GM21447 (cell line): ENCODE measurements around the gene MYO1H.
"Not testable (repeated sequence)": the region's sequence is repeated elsewhere in the genome, so short reads cannot be mapped to it uniquely, and the experiment has no call there.

Source experiments
- ATAC-seq: cut with Tn5 transposase; IDR thresholded peaks from one replicate; pipeline ENCODE4 v1.9.1; 2021; ENCODE audit not compliant: unreplicated experiment

MYO1H gene, protein sequence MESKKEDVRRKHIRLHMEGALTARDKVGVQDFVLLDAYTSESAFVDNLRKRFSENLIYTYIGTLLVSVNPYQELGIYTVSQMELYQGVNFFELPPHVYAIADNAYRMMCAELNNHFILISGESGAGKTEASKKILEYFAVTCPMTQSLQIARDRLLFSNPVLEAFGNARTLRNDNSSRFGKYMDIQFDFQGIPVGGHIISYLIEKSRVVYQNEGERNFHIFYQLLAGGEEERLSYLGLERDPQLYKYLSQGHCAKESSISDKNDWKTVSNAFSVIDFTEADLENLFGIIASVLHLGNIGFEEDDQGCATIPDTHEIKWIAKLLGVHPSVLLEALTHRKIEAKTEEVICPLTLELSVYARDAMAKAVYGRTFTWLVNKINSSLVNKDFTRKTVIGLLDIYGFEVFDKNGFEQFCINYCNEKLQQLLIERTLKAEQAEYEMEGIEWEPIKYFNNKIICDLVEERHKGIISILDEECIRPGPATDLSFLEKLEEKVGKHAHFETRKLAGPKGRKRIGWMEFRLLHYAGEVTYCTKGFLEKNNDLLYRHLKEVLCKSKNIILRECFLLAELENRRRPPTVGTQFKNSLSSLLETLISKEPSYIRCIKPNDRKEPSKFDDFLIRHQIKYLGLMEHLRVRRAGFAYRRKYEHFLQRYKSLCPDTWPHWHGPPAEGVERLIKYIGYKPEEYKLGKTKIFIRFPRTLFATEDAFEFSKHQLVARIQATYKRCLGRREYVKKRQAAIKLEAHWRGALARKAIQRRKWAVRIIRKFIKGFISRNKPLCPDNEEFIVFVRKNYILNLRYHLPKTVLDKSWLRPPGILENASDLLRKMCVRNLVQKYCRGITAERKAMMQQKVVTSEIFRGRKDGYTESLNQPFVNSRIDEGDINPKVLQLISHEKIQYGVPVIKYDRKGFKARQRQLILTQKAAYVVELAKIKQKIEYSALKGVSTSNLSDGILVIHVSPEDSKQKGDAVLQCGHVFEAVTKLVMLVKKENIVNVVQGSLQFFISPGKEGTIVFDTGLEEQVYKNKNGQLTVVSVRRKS

DNA sequence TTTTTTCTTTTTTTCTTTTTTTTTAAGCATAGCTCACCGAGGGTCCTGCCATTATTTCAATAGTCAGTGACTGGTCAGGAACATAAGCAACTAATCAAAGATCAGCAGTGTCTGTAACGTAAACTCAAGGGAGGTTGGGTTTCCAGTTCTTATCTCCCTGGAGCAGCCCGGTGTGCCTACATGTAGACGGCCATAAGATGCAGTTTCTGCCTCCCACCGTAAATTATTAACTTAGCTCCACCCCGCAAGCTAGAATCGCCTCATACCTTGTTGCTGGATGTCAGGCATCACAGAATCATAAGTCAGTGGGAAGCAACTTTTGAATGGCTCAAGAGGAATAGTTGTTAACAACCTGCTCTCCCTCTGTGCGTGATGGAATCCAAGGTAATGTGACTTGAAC, at the start of gene MYO1H:
Gene MYO1H (plus strand): TSS at position 312 of the 400 bp plus-strand sequence. CDS start 61 bp downstream, at position 373.
- no peak for ATAC-seq

DNA sequence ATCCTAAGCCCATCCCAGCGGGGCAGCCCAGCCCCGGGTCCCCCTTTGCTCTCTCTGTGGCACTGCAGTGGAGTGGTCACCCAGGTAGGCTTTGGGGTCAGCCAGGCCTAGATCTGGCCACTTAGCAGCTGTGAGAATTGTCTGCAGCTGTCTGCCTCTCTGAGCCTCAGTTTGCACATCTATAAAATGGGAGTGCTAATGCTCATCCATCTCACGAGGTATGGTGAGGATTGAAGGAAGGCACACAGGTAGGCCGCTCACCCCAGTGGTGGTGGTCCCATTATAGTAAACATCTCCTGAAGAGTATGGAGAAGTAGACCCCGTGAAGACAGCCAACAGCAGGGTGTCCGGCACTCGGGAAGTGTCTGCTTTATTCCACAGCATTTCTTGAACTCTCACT, 47.9 kb upstream of the MYO1H start:
- ATAC-seq = no peak

DNA sequence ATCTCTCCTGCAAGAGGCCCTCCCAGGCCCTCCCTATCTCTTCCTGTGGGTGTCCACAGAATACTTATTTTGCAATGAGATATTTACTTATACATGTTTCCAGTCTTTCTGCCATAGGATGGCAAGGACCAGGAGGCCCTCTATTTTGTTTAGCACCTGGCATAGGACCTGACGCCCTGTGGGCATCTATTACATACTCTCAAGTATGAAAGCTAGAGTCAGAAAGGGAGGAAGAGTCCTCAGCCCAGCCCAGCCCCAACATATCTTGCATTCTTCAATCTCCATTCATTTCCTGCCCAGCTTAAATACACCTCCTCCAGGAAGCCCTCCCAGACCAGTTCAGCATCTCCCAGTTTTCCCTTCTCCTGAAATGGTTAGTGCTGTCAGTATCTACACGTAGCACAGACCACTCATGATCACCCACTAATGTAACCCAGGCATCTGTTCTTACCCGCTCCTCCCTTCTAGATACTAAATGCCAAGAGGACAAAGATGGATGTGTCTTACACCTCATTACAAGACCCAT, 46.0 kb upstream of the MYO1H start:
- ATAC-seq = no peak

DNA sequence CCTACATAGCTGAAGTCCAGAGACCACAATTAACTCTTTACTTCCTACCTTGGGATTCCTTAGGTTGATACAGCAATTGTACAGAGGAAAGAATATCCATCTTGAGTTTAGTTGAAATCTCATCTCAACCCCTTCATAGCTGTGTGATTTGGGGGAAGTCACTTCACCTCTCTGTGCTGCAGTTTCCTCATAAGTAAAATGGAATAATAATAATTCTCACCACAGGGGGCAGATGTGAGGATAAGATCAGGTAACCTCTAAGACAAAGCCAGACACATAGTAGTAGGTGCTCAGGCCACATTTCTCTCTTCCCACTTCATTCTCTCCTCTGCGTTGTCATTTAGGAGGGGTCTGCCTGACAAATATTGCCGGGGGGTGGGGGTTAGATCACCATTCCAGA, 45.3 kb upstream of the MYO1H start:
- no peak for ATAC-seq

DNA sequence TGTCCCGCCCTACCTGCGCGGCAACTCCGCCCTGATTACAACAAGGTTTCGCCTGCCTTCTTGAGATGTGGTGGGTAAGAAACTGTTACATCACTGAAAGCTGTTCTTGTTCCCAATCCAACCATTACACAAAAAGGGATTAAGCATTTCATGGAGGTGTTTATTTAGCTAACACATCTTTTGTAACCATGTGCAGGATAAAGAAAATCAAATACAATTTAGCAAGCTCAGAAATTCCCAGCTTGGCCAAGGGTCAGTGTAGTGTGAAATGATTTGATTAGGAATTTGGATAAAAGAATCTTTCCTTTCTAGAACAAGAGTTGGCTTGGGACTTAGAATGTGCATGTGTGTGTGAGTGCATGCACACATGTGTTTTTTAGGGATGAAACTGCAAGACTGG, 44.9 kb upstream of the MYO1H start:
- no peak for ATAC-seq

DNA sequence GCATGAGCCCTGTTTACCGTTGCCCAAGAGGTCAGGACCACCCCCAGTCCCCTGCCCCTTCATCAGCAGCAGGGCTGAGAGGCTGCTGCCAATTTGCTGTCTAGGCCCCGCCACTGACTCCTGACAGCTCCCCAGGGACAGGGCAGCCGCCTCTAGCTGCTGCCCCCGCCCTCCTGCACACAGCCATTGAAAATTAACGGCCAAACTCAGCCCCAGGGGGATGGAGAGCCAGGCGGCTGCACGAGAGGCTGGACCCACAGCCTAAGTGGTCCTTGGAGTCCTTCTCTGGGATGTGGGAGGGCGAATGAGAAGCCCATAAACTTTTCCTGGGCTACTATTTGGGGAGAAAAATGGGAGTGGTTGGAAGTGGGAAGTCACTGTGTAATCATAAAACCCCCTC, 43.2 kb upstream of the MYO1H start:
- ATAC-seq = no peak

DNA sequence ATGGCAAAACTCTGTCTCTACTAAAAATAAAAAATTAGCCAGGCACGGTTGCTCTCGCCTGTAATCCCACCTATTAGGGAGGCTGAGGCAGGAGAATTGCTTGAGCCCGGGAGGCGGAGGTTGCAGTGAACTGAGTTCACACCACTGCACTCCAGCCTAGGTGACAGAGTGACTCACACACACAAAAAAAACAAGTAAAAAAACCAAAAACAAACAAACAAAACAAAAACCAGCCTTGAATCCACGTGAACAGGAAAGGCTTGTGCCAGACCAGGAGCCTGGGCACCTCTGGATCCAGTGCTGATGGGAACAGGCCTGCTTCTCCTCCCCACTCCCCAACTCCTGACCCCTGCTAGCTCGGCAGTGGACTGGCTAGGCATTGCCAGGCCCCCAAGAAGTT, 42.2 kb upstream of the MYO1H start:
- ATAC-seq = no peak

DNA sequence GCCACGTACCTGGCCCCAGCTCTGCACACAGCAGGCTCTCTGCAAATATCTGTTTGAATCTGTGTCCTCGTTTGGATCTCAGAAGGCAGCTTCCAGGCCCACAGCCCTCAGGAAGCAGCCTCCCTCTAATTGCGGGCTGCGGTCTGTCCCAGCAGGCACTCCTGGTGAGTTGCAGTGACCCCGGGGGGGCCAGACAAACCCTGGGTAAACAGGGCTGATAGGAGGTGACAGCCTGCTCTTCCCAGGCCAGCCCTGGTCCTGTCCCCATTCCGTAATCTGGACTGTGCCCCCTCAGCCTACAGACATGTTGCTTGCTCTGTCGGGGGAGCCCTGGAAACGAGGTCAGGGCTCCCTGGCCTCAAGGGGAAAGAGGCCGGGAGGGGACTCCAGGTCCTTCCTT, 40.6 kb upstream of the MYO1H start:
- ATAC-seq = no peak

DNA sequence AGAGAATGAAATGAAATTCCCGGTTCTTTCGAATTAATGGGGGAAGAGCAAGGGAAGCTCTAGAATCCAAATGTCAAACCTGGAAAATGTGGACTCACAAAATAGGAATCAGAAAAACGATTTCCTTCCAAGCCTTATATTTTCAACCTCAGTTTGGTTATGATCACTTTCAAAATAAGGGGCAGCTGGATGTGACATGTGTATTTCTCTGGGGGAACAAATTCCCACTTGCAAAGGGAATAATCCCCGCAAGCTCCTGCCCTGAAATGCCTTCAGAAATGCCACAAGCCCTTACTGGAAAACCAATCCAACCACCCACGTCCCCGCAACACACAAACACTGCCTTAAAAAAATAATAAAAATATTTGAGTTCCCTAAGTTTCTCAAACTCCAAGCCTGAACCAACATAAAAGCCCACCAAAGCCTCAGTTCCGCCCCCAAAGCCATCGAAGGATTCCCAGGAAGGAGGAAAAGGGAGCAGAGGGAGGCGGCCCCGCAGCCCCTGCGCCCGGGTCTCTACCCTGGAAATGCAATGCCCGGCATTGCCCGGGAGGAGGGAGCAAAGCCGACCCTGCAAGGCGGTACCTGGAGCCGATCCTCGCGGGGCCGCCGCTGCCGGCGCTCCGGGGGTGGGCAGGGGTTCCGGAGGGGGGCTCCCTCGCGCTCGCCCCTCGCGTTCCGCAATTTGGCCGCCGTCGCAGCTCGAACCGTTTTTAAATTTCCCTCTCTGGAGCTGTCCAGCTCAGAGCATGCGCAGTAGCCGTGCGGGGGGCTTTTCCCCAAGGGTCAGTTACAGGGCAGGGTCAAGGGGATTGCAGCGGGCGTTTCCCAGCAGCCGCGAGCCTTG, 38.9 kb upstream of the MYO1H start, which contains the start of gene FOXN4:
Gene FOXN4 (minus strand): TSS at position 751 of the 847 bp plus-strand sequence. CDS start 963 bp downstream, outside the sequence.
- ATAC-seq = no peak

DNA sequence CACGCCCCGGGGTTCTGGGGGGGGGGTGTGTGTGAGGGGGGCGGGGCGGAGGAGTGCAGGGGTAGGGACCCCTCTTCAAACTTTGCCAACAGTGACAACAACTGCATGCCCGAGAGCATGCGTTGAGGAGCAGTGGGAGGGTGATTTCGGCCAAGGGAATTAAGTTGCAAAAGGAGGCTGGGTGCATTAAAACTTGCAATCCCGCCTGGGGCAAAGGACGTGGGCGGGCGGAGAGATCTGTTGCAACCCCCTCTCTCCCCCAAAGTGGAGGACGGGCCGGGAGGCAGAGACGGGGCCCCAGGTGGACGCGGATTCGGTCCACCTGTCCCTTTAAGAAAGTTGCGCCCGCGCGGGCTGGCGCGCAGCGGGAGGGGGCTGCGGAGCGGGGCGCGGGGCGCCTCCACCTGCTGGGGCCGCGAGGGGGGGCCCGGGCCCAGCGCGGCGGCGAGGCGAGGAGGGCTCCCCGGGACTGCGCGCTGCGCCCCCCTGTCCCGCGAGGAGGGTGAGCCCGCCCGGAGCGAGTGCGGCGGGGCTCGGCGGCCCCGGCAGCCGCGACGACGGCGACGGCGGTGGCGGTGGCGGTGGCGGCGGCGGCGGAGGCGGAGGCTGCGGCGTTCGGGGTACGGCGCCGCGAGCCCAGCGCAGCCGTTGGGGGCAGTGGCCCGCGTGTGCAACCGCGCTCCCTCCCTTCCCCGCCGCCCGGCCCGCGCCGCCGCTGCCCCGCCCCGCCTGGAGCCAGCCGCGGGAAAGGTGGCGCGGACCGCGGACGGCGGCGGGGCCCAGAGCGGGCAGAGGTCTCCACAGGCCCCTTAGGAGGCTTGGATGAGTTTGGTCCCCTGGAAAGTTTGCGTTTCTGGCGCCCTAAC, 38.1 kb upstream of the MYO1H start:
- no peak for ATAC-seq

DNA sequence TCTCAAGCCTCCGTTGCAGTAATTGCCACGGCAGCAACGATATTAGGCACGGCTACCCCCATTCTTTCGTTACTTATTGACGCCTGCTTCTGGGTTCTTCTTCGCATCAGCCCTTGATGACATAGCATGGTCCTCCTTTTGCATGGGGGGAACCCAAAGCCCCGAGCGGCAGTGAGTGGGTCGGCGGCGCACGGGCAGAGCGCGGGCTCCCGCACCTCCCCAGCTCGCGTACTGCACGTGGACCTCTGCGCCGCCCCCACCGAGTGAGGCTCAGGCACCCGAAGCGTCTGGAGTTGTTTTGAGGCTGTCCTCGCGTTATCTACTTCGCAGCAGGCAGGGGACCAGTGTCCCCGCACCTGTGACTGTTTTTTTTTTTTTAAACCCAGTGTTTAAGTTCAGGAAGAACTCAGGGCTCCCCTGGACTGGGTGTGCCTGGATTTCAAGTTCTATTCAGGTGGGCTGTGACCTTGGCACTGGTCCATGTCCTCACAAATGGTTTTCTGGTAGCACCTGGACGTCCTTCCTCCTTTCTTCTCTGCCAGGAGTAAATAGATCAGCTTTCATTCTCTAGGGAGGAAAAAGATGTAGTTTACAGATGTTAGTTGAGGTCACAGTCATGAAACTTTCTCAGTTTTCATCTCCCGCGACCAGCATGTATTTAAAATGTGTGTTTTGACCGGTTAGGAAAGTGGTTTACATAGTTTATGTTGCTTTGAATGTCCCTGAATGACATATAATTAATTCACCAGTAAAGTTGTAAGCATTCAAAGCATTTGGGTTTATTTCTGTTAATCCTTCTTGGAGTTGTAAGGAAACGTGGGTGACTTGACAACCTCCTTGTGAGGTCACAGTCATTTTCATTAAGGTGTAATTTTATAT, 37.2 kb upstream of the MYO1H start:
- ATAC-seq = no peak

DNA sequence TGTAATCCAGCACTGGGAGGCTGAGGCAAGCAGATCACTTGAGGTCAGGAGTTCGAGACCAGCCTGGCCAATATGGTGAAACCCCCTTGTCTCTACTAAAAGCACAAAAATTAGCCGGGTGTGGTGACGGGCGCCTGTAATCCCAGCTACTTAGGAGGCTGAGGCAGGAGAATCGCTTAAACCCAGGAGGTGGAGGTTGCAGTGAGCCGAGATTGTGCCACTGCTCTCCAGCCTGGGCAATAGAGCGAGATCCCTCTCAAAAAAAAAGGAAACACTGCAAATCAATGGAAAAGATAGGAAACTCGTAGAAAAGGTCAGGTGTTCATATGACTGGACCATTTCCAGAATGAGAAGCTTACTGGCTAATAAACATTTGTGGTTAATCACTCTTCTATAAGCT, 26.4 kb upstream of the MYO1H start:
- not testable (repeated sequence) for ATAC-seq

DNA sequence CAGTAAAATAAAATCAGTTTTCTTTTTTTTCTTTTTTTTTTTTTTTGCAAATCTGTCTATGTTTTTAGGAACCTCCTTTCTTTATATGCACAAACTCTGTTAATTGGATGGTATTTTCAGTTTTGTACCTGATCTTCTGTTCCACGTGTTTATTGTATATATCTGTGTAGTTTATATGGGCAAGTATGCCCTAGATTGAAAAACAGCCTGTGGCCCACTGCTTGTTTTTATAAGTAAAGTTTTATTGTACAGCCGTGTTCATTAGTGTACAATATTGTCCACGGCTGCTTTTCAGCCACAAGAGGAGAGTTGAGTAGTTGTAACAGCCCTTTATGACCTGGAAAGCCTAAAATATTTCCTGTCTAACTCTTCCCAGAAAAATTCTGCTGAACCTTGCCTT, 18.7 kb upstream of the MYO1H start:
- no peak for ATAC-seq

DNA sequence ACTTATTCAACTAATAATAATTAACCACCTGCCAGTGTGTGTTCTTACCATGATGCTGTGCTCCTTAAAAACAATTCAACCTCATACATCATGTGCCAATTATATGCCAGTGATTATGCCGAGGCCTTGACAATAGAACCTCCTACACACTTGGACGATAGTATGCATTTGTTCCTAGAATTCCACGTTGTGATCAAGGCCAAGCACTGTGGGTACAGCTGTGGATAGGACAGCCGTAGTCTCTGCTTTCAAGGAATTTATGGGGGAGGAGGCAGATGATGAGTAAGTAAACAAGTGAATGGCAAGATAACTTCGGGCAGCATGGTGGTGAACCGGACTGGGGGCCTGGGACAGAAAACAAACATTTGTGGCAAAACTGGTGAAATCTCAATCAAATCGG, 18.0 kb upstream of the MYO1H start:
- no peak for ATAC-seq

DNA sequence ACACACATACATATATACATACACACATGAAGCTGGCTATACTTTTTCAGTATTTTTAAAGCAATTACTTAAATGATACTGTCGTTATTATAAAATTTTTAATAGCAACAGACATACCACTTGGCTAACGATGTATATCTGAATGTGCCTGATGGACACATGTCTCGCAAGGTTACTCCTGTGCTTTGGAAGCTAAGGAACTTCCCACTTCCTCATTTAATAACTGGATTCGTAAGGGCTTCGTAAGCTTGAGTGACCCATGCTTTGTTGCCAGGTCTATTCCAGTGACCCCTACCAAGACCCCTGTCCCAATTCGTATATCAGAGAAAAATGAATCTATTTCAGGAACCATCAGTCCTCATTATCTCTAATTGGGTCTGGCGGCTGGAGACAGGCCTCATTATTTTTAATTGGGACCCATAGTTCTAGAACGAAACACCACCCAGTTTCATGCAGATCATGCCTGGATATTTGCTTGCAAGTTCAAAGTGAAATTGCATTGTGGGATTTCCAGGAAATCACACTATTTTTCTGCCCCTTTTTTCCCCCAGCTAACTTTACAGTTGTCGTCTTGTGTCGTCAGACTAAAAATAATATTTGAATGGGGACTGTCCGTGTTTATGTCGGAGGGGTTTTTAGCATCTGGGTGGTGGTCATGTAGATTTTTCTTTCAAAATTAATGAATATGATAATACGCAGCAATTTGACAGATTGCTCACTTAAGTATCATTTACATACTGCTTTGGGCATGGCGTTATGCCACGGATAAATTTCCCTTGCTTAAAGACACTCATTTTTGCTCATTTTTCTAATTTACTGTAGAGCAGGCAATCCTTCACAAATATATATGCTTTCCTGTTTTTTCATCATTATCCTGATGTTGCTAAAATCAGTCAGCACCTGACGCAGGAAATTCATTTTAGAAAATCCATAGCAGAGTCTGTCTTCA, 17.1 kb upstream of the MYO1H start:
- no peak for ATAC-seq

DNA sequence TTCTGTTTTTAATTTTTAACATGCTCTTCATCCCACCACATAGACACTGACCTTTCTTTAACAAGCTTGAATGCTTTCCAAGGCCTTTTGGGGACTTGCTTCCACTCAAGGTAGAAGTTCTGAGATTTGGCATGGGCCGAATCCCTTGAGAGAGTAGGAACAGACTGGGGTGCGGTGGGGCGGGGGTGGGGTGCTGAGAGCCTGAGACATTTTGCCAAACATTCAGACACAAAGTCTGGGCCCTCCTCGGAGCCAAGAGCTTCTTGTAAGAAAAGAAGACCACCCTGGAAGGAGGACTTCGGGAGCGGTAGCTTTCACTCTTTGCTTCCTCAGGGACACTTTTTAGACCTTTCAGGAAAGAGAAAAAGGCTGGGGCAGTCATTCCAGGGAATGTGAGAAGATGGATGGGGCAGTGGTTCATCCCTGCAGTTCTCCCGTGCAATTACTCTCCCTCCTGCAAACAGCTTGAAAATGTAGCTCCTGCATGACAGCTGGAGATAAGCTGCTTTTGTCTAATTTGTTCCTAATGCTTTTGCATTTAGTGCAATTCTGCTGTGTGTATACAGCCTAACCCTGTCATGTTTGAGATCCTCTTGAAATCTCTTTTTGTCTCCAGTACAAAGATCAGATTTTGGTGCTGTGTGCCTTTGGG, 16.3 kb upstream of the MYO1H start:
- ATAC-seq = no peak

DNA sequence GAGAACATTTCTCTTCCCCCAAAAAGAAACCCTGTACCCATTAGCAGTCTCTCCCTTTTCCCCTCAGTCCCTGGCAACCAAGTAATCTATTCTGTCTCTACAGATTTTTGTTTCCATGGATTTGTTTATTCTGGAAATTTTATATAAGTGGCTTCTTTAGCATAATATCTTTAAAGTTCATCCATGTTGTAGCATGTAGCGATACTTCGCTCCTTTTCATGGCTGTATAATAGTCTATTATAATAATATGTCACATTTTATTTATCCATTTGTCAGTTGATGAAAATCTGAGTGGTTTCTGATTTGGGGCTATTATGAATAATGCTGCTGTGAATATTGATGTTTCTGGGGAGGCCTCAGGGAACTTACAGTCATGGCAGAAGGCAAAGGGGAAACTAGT, 12.8 kb upstream of the MYO1H start:
- no peak for ATAC-seq
